Parathyroid adenoma (tissue), 2 donors: ENCODE data around the gene DPYD.

Experiments used
- H2AFZ ChIP-seq: fragments of 300-600 bp; sonication (generic); one replicate; pipeline ENCODE4 v1.7.0; 2017; ENCODE audit warnings: antibody characterized with exemption, mild to moderate bottlenecking
- H3K27ac ChIP-seq: fragments of 300-600 bp; sonication (generic); one replicate; pipeline ENCODE4 v1.7.0; 2017
- H3K27me3 ChIP-seq: fragments of 300-600 bp; sonication (generic); one replicate; pipeline ENCODE4 v1.7.0; 2017; ENCODE audit warnings: low read length; ENCODE audit not compliant: control insufficient read depth, insufficient read depth
- H3K36me3 ChIP-seq: fragments of 300-600 bp; sonication (generic); one replicate; pipeline ENCODE4 v1.7.0; 2017; ENCODE audit warnings: low read length; ENCODE audit not compliant: control insufficient read depth, insufficient read depth
- H3K4me1 ChIP-seq: fragments of 300-600 bp; sonication (generic); one replicate; pipeline ENCODE4 v1.7.0; 2017; ENCODE audit warnings: control low read depth
- H3K4me2 ChIP-seq: fragments of 300-600 bp; sonication (generic); one replicate; pipeline ENCODE4 v1.7.0; 2017; ENCODE audit warnings: low read length
- H3K4me3 ChIP-seq: fragments of 300-600 bp; sonication (generic); one replicate; pipeline ENCODE4 v1.7.0; 2017; ENCODE audit warnings: low read depth, low read length
- H3K79me2 ChIP-seq: fragments of 300-600 bp; sonication (generic); one replicate; pipeline ENCODE4 v1.7.0; 2017; ENCODE audit warnings: control low read depth
- H3K9ac ChIP-seq: fragments of 300-600 bp; sonication (generic); one replicate; pipeline ENCODE4 v1.7.0; 2017; ENCODE audit warnings: mild to moderate bottlenecking
- H3K9me3 ChIP-seq: fragments of 300-600 bp; sonication (generic); one replicate; pipeline ENCODE4 v1.7.0; 2017; ENCODE audit warnings: low read length; ENCODE audit not compliant: control insufficient read depth
- CTCF ChIP-seq: fragments of 300-600 bp; sonication (generic); IDR thresholded peaks from one replicate; pipeline ENCODE4 v1.7.0; 2017; ENCODE audit warnings: antibody characterized with exemption, mild to moderate bottlenecking
- donor health status: primary hyperparathyroidism.

DPYD gene

GRCh38 chr1:97630948-97631347 lies 289.9 kb downstream of the DPYD start:
- no peak overlapping the region for H3K27ac ChIP-seq
- H3K4me1 ChIP-seq, result no peaks in the 10 kb centered on the region

GRCh38 chr1:97630281-97630680 lies 290.6 kb downstream of the DPYD start:
- Histone ChIP-seq H3K9ac (no peak overlapping the region), H3K36me3 (no peaks in the 10 kb centered on the region), H3K9me3 (no peaks in the 10 kb centered on the region), H3K4me1 (no peaks in the 10 kb centered on the region), H2AFZ (no peak overlapping the region), H3K4me2 (no peak overlapping the region), H3K4me3 (no peak overlapping the region), H3K27me3 (no peaks in the 10 kb centered on the region), H3K27ac (no peak overlapping the region), H3K79me2 (no peaks in the 10 kb centered on the region)
- TF ChIP-seq CTCF, result no peak

More at GRCh38 chr1:97630948-97631347, 289.9 kb downstream of the DPYD start:
- no peak for TF ChIP-seq CTCF
- no peaks in the 10 kb centered on the region for H3K36me3 ChIP-seq
- no peaks in the 10 kb centered on the region for H3K9me3 ChIP-seq
- H3K27me3 ChIP-seq, result no peaks in the 10 kb centered on the region
- no peak overlapping the region for H3K9ac ChIP-seq
- no peak overlapping the region for H3K4me3 ChIP-seq
- H2AFZ ChIP-seq, result no peak overlapping the region
- H3K79me2 ChIP-seq, result no peaks in the 10 kb centered on the region
- no peak overlapping the region for H3K4me2 ChIP-seq

GRCh38 chr1:97623220-97623619 lies 297.6 kb downstream of the DPYD start:
- H3K9me3 ChIP-seq, result no peaks in the 10 kb centered on the region
- no peak overlapping the region for H3K4me2 ChIP-seq
- H2AFZ ChIP-seq, result no peak overlapping the region
- H3K27ac ChIP-seq, result no peak overlapping the region
- H3K9ac ChIP-seq, result no peak overlapping the region
- no peaks in the 10 kb centered on the region for H3K79me2 ChIP-seq
- no peak for TF ChIP-seq CTCF
- H3K27me3 ChIP-seq, result no peaks in the 10 kb centered on the region
- no peak overlapping the region for H3K4me3 ChIP-seq
- H3K36me3 ChIP-seq, result no peaks in the 10 kb centered on the region
- no peaks in the 10 kb centered on the region for H3K4me1 ChIP-seq

GRCh38 chr1:97621955-97622354 lies 298.9 kb downstream of the DPYD start:
- Histone ChIP-seq H3K27ac (no peak overlapping the region), H3K27me3 (no peaks in the 10 kb centered on the region), H3K9me3 (no peaks in the 10 kb centered on the region)

More at GRCh38 chr1:97621955-97622354, 298.9 kb downstream of the DPYD start:
- Histone ChIP-seq H3K4me3 (no peak overlapping the region), H3K36me3 (no peaks in the 10 kb centered on the region), H2AFZ (no peak overlapping the region), H3K4me2 (no peak overlapping the region), H3K4me1 (no peaks in the 10 kb centered on the region), H3K79me2 (no peaks in the 10 kb centered on the region), H3K9ac (no peak overlapping the region)
- TF ChIP-seq CTCF, result no peak
